ENCODE results near the gene FAM131B.
"Not testable (repeated sequence)": the region's sequence is repeated elsewhere in the genome, so short reads cannot be mapped to it uniquely, and the experiment has no call there.

Gene FAM131B

DNA sequence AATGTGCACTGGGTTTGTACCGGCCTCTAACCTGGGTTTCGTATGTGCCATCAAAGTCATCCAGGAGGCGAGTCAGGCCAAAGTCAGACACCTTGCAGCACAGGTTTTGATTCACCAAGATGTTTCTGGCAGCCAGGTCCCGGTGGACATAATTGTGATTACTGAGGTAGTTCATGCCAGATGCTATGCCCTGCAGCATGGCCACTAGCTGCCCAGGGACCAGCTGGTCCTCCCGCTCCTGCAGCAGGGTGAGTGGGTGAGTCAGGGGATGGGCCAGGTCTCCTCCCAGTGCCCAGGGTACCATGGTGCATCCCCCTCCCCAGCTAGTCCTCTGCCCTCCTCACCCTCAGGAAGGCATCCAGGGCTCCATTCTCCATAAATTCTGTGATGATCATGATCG is 32.3 kb upstream of the FAM131B start:
- DNase-seq: no peak

DNA sequence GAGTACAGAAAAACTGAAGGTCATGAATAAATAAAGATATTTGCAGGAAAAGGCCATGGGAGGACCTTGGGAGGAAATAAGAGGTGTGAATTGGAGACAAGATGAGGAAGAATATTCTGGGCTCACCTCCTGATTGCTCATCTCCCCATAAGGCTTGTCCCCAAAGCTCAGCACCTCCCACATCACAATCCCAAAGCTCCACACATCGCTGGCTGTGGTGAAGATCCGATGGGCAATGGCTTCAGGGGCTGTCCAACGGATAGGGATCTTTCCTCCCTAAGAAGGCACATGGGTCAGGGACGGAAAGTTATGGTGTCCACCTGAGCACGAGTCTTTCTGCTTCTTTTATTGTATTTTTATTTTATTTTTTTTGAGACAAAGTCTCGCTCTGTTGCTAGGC is 31.6 kb upstream of the FAM131B start:
- DNase-seq: no peak

DNA sequence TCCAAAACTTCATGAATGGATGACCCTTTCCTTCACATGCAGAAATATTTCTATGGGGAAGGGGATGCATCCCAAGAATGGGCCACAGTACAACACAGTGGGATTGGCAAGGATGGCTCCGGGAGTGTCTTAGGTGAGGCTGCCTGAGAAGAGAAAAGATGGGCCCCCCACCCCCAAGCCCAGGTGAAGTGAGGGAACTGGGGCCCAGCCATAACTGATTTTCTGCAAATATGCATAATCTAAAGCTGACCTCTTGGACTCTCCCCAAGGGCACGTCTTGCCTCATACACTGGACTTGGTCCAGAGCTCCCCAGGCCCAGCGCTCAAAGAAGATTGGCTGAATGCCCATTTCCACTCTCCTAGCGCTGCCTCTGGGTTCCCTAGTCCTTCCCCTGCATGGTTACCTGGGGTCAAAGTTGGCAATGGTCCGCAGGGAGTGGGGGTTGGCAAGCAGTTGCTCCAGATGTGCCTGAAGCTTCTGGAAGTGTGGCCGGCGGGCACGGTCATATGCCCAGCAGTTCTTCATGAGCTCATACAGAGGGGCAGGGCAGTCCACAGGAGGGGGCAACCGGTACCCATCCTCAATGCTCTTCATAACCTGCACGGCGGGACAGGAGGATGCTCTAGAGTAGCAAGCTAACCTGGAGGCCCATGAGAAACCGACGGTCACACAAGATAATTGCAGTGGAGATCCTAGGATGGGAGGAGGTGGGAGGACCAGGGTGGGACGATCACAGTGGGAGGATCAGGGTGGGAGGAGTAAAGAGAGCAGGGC is 30.9 kb upstream of the FAM131B start:
- no peak for DNase-seq

DNA sequence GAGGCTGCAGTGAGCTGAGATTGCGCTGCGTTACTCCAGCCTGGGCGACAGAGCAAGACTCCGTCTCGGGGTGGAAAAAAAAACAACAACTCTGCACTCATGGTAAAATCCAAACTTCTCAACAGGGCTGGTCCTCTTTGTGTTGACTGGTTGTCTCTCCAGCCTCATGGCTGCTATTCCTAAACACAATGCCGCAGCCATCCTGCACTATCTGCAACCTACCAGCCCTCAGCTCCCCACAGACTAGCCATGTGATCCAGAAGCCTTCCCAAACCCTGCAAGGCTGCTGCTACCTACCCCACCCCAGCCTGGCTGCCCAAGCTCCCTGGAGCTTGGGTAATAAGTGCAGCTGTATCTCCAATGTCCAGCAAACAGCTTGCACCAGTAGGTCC is 30.4 kb upstream of the FAM131B start:
- DNase-seq: no peak

DNA sequence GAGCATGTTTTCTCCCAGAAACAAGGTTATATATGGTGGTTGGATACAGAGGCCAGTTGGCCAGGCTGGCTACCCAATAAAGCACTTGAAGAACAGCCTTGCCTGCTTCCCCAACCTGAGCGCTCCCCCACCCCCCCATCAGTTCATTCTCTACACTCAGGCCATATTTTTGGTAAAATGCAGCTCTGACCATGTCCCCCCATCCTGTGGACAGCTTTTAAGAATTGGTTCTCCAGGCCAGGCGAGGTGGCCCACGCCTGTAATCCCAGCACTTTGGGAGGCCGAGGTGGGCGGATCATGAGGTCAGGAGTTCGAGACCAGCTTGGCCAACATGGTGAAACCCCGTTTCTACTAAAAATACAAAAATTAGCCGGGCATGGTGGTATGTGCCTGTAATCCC is 29.9 kb upstream of the FAM131B start:
- DNase-seq: not testable (repeated sequence)

DNA sequence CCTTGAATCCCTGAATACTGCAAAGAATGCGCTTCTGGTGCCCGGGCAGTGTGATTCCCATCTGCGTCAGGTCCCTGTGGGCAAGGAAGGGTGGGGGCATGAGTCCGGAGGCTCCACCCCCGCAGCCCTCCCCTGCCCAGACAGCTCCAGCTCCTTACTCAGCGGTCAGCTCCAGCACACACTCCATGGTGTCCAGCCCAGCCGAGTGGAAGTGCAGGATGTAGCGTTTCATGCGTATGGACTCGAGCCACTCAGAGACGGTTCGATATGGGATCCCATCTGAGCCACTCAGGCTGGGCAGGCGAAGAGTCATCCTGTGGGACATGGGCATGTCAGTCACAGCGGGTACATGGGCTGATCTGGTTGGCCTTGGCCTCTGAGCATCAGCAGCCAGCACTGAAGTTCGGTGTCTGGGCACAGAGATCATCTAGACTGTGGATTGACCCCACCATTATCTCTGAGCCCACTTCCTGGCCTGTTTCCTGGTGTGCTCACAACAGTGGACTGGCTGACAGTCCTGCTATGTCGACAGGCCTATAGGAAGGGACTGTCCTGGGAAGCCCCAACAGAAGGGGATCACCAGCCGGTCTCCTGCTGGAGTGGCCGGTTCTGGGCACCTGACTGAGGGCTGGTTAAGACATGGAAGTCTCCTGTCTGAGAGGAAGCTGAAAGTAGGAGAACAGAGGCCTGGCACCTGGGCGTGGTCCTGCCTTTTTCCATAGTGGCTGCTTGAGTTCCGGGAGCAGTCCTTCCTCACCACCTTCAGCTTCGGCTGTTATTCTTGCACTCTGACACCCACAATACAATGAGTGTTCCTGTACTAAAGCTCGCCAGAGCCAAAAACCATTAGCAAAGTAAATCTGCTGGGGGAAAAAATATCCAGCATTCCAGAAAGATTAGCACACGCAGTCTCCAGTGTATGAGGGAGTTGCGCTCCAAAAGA is 29.2 kb upstream of the FAM131B start:
- no peak for DNase-seq

DNA sequence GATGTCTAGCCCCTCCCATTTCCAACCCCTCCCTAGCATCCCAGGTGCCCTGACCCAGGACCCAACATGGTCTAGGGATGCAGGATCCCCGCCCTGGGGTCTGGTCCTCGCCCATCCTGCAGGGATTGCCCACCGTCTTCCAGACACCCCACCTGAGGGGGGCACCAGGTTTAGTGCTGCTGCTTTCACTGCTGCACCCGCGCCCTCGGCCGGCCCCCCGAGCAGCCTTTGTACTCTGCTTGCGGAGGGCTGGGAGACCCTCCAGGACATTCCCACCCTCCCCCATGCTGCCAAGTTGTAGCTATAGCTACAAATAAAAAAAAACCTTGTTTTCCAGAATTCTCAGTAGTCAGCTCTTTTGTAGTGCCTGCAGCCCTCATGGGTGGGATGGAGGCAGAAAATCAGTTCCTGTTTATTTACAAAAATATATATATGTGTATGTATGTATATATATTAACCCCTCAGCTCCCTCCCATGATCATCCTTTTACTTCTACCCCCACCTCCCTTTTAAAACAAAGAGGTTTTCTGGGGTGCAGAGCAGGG is 28.3 kb upstream of the FAM131B start:
- DNase-seq: no peak

DNA sequence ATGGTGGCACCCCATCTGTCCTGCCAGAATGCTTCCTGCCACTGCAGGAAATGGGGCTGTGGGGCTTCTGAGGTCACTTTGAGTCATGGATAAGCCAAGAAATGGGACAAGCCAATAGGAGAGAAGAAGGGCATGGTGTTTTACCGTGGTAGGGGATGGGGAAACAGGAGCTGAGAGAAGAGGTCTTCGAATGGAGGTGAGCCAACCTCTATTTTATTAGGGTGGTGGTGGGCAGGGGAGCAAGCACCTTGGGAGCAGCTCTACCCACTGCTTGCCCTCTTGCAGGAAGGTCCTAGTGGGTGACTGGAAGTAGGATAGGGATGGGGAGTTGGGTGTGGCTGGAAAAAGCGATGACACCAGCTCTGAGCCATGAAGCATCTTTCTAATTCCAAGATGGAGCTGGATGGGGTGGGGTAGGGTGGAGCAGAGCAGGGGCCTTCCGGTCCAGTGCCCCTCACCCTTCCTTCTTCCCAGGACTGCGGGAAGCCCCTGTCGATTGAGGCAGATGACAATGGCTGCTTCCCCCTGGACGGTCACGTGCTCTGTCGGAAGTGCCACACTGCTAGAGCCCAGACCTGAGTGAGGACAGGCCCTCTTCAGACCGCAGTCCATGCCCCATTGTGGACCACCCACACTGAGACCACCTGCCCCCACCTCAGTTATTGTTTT is 27.7 kb upstream of the FAM131B start:
- DNase-seq: no peak

DNA sequence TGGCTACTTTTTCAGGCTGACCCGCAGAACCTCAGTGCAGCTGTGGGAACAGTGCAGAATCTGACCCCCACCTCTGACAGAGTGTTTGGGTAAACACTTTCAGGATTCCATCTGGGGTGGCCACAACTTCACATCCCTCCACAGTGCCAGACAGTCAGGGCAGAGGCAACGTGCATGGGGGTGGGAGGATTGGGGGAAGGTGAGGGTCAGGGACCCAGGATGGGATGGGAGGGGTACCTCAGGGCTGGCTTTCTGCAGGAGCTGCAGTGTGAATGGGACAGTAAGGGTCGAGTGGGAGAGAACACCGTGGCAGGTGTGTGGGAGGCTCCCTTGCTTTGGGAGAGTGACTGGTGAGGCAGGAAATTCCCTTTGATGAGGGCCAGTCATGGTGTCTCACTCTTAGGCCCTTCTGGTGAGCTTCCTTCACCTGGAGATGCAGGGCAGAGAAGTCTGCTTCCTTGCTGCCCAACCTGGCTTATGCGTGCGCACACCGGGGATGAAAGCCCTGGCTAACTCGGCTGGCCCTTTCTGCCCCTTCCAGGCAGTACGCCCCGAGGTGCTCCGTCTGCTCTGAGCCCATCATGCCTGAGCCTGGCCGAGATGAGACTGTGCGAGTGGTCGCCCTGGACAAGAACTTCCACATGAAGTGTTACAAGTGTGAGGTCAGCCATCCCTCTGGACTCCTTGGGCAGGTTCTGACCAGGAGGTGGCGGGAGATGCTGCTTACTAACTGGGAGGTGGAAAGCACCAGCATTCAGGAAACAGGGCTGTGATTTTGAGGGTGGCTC is 27.0 kb upstream of the FAM131B start:
- no peak for DNase-seq

DNA sequence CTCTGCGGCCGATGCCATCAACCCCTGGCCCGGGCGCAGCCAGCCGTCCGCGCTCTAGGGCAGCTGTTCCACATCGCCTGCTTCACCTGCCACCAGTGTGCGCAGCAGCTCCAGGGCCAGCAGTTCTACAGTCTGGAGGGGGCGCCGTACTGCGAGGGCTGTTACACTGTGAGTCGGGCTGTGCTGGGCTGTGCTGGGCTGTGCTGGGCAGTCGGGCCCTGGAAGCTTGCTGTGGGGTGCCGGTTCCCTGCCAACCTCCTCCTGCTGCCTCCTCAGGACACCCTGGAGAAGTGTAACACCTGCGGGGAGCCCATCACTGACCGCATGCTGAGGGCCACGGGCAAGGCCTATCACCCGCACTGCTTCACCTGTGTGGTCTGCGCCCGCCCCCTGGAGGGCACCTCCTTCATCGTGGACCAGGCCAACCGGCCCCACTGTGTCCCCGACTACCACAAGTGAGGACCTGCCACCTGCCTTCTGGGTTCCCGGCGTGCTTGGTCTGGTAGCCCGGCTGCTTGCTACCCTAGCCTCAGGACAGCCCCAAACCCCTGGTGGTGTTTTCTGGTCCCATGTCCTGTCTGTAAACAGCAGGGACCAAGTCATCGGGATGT is 26.1 kb upstream of the FAM131B start:
- no peak for DNase-seq

DNA sequence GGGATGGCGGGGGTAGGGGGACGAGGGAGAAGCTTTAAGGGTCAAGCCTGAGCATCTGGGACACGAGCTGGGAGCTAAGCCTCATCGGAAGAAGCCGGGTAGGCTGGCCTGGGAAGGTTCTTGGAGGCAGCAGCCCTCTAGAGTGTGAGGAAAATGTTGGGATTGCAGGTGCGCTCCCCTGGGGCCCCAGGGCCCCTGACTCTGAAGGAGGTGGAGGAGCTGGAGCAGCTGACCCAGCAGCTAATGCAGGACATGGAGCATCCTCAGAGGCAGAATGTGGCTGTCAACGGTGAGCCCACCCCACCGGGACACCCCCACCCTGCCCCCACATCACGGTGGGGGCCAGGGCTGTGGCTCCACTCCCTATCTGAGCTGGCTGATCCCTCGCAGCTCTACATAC is 25.5 kb upstream of the FAM131B start:
- DNase-seq: no peak

DNA sequence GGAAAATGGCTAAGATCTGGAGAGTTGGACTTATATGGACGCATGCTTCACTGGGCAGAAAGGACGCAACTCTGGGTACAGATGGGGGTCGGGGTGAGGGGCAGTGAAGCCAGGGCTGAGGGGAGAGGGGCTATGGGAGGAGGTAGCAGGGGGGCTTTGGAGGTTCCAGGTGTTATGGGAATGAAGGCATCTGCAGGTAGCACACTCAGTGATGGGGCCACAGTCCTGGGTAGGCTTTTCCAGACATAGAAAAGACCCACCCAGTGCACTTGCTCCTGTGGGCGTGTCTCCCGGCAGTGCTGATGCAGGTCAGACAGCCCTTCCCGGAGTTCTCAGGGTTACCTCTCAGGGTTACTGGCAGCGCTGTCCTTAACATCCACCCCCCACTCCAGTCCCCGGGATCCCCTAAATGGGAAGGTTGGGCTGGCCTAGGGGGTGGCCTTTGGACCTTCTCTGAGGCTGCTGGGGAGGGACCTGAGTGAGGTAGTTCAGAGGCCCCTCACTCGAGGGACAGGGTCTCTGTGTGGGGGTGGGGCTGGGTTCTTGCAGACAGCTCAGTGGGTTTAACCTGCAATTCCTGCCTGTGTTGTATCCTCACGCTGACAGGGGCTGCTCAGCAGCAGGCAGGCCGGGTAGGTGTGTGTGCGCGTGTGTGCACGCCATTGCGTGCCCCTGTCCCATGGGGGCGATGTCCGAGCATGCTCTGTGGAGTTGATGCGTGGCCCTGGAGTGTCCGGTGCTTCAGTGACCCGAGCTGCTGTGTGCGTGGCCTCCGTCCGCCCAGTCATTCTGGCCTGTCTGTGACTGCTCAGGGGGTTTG is 24.9 kb upstream of the FAM131B start:
- no peak for DNase-seq

DNA sequence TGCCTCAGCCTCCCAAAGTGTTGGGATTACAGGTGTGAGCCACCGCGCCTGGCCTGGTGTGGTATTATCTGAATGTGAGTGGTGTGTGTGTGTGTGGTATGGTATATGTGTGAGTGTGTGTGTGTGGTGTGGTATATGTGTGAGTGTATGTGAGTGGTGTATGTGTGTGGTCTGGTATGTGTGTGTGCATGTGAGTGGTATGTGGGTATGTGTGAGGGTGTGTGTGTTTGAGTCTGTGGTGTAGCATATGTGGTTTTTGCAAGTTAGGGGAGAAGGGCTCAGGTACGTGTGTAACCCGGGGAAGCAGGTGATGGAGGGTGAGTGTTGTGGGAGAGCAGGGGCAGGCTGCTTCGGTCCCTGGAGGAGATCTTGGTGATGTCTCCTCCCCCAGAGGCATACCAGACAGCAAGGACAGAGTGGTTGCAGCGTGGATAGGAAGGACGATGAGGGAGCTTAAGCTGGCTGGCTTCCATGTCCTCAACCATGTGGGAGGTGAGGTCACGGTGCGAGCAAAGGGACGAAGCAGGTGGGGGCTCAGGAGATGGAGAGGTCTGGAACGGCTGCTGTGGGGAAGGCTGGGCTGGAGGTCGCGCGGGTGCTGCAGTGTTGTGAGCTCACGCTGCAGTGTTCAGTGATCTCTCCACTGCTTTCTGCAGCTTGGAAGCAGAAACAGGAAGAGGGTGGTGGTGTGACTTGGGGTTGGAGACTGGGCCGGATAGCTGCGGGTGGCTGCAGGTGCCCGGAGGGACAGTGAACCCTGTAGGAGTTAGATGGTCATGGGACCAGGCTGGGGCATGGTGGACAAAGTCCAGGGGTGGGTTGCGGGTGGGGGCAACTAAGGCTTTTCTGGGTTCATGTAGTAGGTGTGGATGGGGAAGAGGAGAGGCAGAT is 23.6 kb upstream of the FAM131B start:
- no peak for DNase-seq

DNA sequence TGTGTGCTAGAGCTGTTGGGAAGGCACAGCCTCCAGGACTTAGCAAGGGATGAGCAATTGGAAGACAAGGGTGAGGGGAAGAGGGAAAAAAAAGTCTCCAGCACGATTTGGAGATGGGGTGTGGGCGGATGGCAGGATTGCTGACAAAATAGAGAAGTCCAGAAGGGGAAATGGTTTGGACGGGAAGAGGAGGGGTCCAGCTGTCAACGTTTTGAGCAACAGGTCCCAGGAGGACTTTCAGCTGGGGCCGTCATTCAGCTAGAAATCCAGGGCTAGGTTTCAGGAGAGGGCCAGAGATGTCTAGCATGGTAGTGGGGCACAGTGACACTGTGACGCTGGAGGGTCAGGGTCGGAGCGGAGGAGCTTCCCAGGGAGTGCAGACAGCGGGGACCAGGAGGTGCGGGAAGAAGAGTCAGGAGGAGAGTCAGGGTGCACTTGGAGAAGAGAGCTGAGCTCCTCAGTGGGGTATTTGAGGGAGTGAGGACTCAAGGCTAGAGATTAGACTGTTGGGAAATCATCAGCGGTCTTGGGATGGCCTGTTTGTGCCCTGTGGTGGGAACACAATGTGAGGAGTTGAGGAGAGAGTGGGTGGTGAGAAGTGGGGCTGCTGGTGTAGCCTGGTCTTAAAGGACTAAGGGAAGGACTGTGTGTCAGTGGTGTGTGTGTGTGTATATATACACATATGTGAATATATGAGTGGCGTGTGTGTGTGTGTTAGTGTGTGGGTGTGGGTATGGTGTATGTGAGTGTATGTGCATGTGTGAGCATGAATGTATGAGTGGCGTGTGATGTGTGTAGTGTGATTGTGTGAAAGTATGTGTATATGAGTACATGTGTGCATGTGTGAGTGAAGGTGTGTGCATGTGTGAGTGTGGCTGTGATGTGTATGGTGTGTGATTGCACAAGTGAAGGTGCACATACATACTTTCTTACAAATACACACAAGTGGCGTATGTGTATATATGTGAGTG is 22.4 kb upstream of the FAM131B start:
- no peak for DNase-seq

DNA sequence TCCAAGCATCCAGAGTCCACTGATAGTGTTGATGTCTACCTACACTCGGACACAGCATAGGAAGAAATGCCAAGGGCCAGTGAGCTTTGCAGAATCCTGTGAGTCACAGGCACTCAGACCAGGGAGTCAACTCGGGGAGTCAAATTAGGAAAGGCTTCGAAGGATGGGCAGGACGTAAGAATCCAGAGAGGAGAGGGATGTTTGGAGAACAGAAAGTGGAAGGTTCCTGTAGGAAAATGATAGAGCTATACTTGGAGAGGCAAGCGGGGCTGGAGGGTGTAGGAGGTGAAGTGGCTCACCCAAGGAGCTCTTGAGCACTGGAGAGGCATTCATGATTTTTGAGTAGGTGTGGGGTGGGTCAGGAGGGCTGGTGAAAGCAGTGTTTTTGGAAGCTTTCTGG is 21.6 kb upstream of the FAM131B start:
- no peak for DNase-seq

DNA sequence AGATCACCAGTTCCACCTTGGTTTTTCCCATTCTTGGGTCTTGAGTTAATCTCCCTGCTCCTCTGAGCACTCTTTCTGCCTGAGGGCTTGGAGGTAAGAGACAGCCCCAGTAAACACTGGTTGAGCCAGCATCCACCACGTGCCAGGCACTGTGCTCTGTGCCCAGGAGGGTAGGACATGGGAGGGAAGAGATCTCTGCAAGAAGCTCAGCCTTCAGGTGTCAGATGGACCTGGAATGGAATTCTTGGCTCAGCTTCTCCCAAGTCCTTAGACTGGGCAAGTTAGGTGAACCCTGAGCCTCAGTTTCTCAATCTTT is 21.1 kb upstream of the FAM131B start:
- no peak for DNase-seq

DNA sequence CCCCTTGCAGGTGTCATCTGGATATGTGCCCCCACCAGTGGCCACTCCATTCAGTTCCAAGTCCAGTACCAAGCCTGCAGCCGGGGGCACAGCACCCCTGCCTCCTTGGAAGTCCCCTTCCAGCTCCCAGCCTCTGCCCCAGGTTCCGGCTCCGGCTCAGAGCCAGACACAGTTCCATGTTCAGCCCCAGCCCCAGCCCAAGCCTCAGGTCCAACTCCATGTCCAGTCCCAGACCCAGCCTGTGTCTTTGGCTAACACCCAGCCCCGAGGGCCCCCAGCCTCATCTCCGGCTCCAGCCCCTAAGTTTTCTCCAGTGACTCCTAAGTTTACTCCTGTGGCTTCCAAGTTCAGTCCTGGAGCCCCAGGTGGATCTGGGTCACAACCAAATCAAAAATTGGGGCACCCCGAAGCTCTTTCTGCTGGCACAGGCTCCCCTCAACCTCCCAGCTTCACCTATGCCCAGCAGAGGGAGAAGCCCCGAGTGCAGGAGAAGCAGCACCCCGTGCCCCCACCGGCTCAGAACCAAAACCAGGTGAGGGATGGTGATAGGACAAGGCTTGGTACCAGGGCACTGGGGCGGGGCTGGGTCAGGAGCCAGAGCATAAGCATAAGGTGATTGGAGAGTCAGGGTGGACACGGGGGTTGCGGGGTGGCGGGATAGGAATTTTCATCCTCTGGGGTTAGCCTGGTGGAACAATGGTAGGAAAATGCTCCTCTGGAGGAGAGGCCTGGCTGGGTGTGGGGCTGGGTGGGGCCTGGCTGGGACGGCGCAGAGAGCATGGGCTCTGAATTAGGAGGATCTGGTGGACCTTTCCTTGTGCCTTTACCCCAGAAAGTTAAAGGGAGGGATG is 20.5 kb upstream of the FAM131B start:
- no peak for DNase-seq

Measured in NCI-H1417 treated with DMSO at 0.1 percent for 48 hours (cell line).